HUES64 (cell line): ENCODE measurements around the gene DNAJC5.

ENCODE experiments used
- H3K27ac ChIP-seq: 2 replicates; pipeline ENCODE4 v1.7.0; 2013; ENCODE audit warnings: low read depth, low read length, inconsistent platforms
- H3K27me3 ChIP-seq: 2 replicates; pipeline ENCODE4 v1.6.1; 2013; ENCODE audit warnings: mild to moderate bottlenecking, low read length; ENCODE audit not compliant: insufficient read depth
- H3K36me3 ChIP-seq: 2 replicates; pipeline ENCODE4 v1.6.1; 2013; ENCODE audit warnings: mild to moderate bottlenecking, low read length; ENCODE audit not compliant: insufficient read depth
- H3K4me1 ChIP-seq: 2 replicates; pipeline ENCODE4 v1.6.1; 2013; ENCODE audit warnings: mild to moderate bottlenecking, low read length, moderate library complexity; ENCODE audit not compliant: insufficient read depth
- H3K4me3 ChIP-seq: 2 replicates; pipeline ENCODE4 v1.5.1; 2013; ENCODE audit warnings: mild to moderate bottlenecking, low read length, moderate library complexity
- H3K9ac ChIP-seq: 2 replicates; pipeline ENCODE4 v1.6.1; 2013; ENCODE audit warnings: mild to moderate bottlenecking, low read depth, low read length
- H3K9me3 ChIP-seq: 2 replicates; pipeline ENCODE4 v1.6.1; 2013; ENCODE audit warnings: low read depth, low read length; ENCODE audit not compliant: insufficient read depth
- WGBS: fragments of 150-250, 120-280 bp; methylation state at CpG from one replicate; pipeline ENCODE4 v1.1.7; 2013; ENCODE audit warnings: missing lambda C conversion rate; 5-methylcytosine and 5-hydroxymethylcytosine counted together

Gene DNAJC5

GRCh38 chr20:63934271-63935068, 39.5 kb downstream of the DNAJC5 start:
- no peak overlapping the region for H3K9ac ChIP-seq

GRCh38 chr20:63935447-63935846, 40.5 kb downstream of the DNAJC5 start:
- no peaks in the 10 kb centered on the region for H3K27me3 ChIP-seq
- no peaks in the 10 kb centered on the region for H3K4me1 ChIP-seq
- no peaks in the 10 kb centered on the region for H3K9me3 ChIP-seq
- no peak overlapping the region for H3K9ac ChIP-seq
- 95% methylated on average over 9 of the region's 9 CpGs for WGBS
- H3K27ac ChIP-seq = no peak overlapping the region
- H3K4me3 ChIP-seq = no peak overlapping the region
- H3K36me3 ChIP-seq = peaks cover 36% of the 10 kb centered on the region

More at GRCh38 chr20:63934271-63935068, 39.5 kb downstream of the DNAJC5 start:
- no peaks in the 10 kb centered on the region for H3K9me3 ChIP-seq
- H3K27ac ChIP-seq = no peak overlapping the region
- 89% methylated on average over 37 of the region's 37 CpGs for WGBS
- H3K4me1 ChIP-seq = no peaks in the 10 kb centered on the region
- no peak overlapping the region for H3K4me3 ChIP-seq
- no peaks in the 10 kb centered on the region for H3K27me3 ChIP-seq
- peaks cover 35% of the 10 kb centered on the region for H3K36me3 ChIP-seq

GRCh38 chr20:63937596-63937995, 42.7 kb downstream of the DNAJC5 start:
- no peaks in the 10 kb centered on the region for H3K27me3 ChIP-seq
- WGBS = 92% methylated on average over 14 of the region's 14 CpGs
- peaks cover 20% of the 10 kb centered on the region for H3K36me3 ChIP-seq

GRCh38 chr20:63939061-63939935, 44.4 kb downstream of the DNAJC5 start:
- Histone ChIP-seq H3K36me3 (peaks cover 35% of the 10 kb centered on the region), H3K4me3 (no peak overlapping the region), H3K27me3 (no peaks in the 10 kb centered on the region), H3K27ac (no peak overlapping the region), H3K9me3 (no peaks in the 10 kb centered on the region), H3K9ac (no peak overlapping the region), H3K4me1 (peaks cover 7% of the 10 kb centered on the region)
- WGBS = 97% methylated on average over 31 of the region's 33 CpGs

More at GRCh38 chr20:63937596-63937995, 42.7 kb downstream of the DNAJC5 start:
- Histone ChIP-seq H3K27ac (no peak overlapping the region), H3K4me3 (no peak overlapping the region), H3K9me3 (no peaks in the 10 kb centered on the region), H3K4me1 (peaks cover 3% of the 10 kb centered on the region), H3K9ac (no peak overlapping the region)

- H3K9ac ChIP-seq = no peak overlapping the region
- H3K4me3 ChIP-seq = no peak overlapping the region
- H3K4me1 ChIP-seq = peaks cover 7% of the 10 kb centered on the region
- no peaks in the 10 kb centered on the region for H3K27me3 ChIP-seq
- no peaks in the 10 kb centered on the region for H3K9me3 ChIP-seq
- no peak overlapping the region for H3K27ac ChIP-seq
- 97% methylated on average over 23 of the region's 23 CpGs for WGBS
- H3K36me3 ChIP-seq = peaks cover 39% of the 10 kb centered on the region
Observed at GRCh38 chr20:63940071-63940471, 45.1 kb downstream of the DNAJC5 start.

- 96% methylated on average over 58 of the region's 58 CpGs for WGBS
- H3K4me1 ChIP-seq = peaks cover 7% of the 10 kb centered on the region
- H3K9ac ChIP-seq = no peak overlapping the region
- H3K4me3 ChIP-seq = no peak overlapping the region
- H3K27ac ChIP-seq = no peak overlapping the region
- H3K36me3 ChIP-seq = peaks cover 40% of the 10 kb centered on the region
- no peaks in the 10 kb centered on the region for H3K9me3 ChIP-seq
- H3K27me3 ChIP-seq = no peaks in the 10 kb centered on the region
Observed at GRCh38 chr20:63940472-63941266, 45.7 kb downstream of the DNAJC5 start.

GRCh38 chr20:63941282-63942081, 46.6 kb downstream of the DNAJC5 start:
- no peak overlapping the region for H3K9ac ChIP-seq
- peaks cover 7% of the 10 kb centered on the region for H3K4me1 ChIP-seq

GRCh38 chr20:63942250-63942951, 47.5 kb downstream of the DNAJC5 start:
- peaks cover 42% of the 10 kb centered on the region for H3K36me3 ChIP-seq
- H3K9ac ChIP-seq = peak overlapping the region; percentile 53; the same call in 1 of the 2 replicates
- no peaks in the 10 kb centered on the region for H3K9me3 ChIP-seq
- peaks cover 7% of the 10 kb centered on the region for H3K4me1 ChIP-seq
- H3K27me3 ChIP-seq = no peaks in the 10 kb centered on the region
- H3K27ac ChIP-seq = peak overlapping the region; percentile 57
- WGBS = 59% methylated on average over 30 of the region's 30 CpGs
- peak overlapping the region; percentile 35; the same call in 1 of the 2 replicates for H3K4me3 ChIP-seq

More at GRCh38 chr20:63941282-63942081, 46.6 kb downstream of the DNAJC5 start:
- 87% methylated on average over 31 of the region's 39 CpGs for WGBS
- H3K27ac ChIP-seq = no peak overlapping the region
- H3K9me3 ChIP-seq = no peaks in the 10 kb centered on the region
- H3K36me3 ChIP-seq = peaks cover 42% of the 10 kb centered on the region
- H3K4me3 ChIP-seq = no peak overlapping the region
- no peaks in the 10 kb centered on the region for H3K27me3 ChIP-seq

GRCh38 chr20:63942969-63943807, 48.3 kb downstream of the DNAJC5 start:
- Histone ChIP-seq H3K36me3 (peaks cover 42% of the 10 kb centered on the region), H3K27ac (peak overlapping the region; percentile 57)

More at GRCh38 chr20:63942969-63943807, 48.3 kb downstream of the DNAJC5 start:
- Histone ChIP-seq H3K4me3 (no peak overlapping the region), H3K27me3 (no peaks in the 10 kb centered on the region), H3K9ac (peak overlapping the region; percentile 53; the same call in 1 of the 2 replicates), H3K9me3 (no peaks in the 10 kb centered on the region), H3K4me1 (peaks cover 7% of the 10 kb centered on the region)
- 95% methylated on average over 19 of the region's 19 CpGs for WGBS
